ENCODE results near the gene KRT76. TPM values are rescaled to one million over a fixed set of nuclear protein-coding genes. Genes with fewer than 3 reads are reported as not detected.
"Not testable (repeated sequence)": the region's sequence is repeated elsewhere in the genome, so short reads cannot be mapped to it uniquely, and the experiment has no call there.

The KRT76 gene
- total RNA-seq, 6 experiments from 2014 or later = not detected

DNA sequence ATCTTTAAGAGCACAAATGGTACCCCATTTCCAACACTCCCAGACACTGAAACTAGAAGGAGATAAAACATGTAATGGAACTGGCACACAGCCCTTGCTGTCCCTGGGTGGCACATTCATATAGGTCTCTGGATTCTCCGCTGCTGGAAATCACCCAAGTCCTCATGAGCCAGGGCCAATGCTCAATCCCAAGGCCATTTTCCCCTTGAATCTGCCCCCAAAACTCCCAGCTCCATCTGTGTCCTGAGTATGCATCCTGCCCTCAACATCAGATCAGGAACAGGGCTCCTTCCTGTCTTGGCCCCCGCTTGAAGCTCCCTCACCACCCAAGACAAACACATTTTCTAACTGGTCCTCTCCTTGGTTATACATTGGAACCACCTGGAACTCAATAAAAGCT lies 24.6 kb downstream of the KRT76 start:
- no peak for TF ChIP-seq CTCF (IDR thresholded peaks at IDR 0.05)
- Mint-ChIP-seq H3K4me1 (ENCODE audit: low read depth) (no peaks in the 10 kb centered on the region), H3K27me3 (ENCODE audit: insufficient read depth) (peaks cover 33% of the 10 kb centered on the region), H3K27ac (no peak overlapping the region), H3K4me3 (no peak overlapping the region), H3K9me3 (no peaks in the 10 kb centered on the region), H3K36me3 (ENCODE audit: low read depth) (no peaks in the 10 kb centered on the region)
- no peak for DNase-seq

DNA sequence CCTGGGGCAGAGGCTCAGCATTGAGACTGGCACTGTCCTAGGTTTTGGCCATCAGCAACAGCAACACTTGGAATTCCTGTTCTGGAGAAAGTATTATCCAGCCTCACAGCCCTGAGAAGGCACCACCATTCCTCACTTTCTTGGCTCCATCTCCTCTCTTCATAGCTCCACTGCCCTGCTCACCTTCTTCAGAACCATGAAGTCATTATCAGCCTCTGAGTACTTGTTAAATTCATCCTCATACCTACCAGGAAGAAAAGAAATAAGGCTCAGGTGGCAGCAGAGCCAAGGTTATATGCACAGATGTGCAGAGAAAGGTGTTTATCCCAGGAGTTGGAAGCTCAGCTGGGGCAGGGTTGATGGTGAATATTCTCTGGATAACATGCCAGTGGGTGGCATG lies 25.4 kb downstream of the KRT76 start:
- no peak for TF ChIP-seq CTCF (IDR thresholded peaks at IDR 0.05)
- Mint-ChIP-seq H3K36me3 (ENCODE audit: low read depth) (no peaks in the 10 kb centered on the region), H3K27ac (no peak overlapping the region), H3K9me3 (no peaks in the 10 kb centered on the region), H3K4me1 (ENCODE audit: low read depth) (no peaks in the 10 kb centered on the region), H3K27me3 (ENCODE audit: insufficient read depth) (peaks cover 35% of the 10 kb centered on the region), H3K4me3 (no peak overlapping the region)
- DNase-seq = no peak

- H3K4me1 Mint-ChIP-seq (ENCODE audit: low read depth); DNase-seq; H3K9me3 Mint-ChIP-seq; H3K27ac Mint-ChIP-seq; H3K36me3 Mint-ChIP-seq (ENCODE audit: low read depth); H3K4me3 Mint-ChIP-seq: not testable (repeated sequence)
- H3K27me3 Mint-ChIP-seq (ENCODE audit: insufficient read depth) = peaks cover 42% of the 10 kb centered on the region
Observed at GRCh38 chr12:52750532-52750931, 26.6 kb downstream of the KRT76 start.

DNA sequence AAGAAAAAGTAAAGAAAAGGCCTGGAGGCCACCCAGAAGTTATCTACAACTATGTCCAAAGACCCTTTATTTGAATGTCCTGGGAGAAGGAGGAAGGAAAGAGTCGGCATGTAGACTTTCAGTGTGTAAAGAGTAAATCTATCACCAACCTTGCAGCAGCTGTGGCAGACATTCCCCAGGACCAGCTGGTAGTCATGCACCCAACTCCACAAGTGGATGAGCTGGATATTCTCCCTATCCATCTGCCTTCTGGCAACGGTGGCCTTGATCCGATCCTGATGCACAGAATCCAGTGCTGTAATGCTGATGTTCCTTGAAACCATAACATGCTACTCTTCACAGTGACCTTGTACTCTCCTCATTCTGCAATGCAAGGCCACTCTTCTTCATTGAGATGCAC lies 27.3 kb downstream of the KRT76 start:
- H3K27me3 Mint-ChIP-seq (ENCODE audit: insufficient read depth) = peaks cover 46% of the 10 kb centered on the region
- no peak overlapping the region for H3K4me3 Mint-ChIP-seq
- H3K9me3 Mint-ChIP-seq = no peaks in the 10 kb centered on the region
- no peak overlapping the region for H3K27ac Mint-ChIP-seq
- no peaks in the 10 kb centered on the region for H3K36me3 Mint-ChIP-seq (ENCODE audit: low read depth)
- DNase-seq = no peak
- TF ChIP-seq CTCF (IDR thresholded peaks at IDR 0.05) = no peak
- no peaks in the 10 kb centered on the region for H3K4me1 Mint-ChIP-seq (ENCODE audit: low read depth)

DNA sequence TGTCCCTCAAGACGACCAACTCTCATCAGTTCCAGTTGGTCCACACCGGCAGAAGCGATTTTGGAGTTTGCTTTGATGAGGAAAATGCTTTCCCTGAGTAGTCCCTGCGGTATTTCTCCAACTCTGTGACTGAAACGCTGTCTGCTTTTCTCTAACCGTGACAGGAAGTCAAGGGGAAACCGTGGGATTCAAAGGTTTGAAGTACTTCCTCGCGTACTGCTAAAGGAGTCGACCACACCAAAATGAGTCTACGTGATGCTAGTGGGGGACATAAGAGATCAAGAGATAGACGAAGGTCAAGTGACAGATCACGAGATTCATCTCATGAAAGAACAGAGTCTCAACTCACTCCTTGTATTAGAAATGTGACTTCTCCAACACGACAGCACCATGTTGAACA lies 28.6 kb downstream of the KRT76 start:
- no peak for TF ChIP-seq CTCF (IDR thresholded peaks at IDR 0.05)
- no peak overlapping the region for H3K4me3 Mint-ChIP-seq
- H3K9me3 Mint-ChIP-seq = no peaks in the 10 kb centered on the region
- H3K4me1 Mint-ChIP-seq (ENCODE audit: low read depth) = no peaks in the 10 kb centered on the region
- peaks cover 46% of the 10 kb centered on the region for H3K27me3 Mint-ChIP-seq (ENCODE audit: insufficient read depth)
- H3K36me3 Mint-ChIP-seq (ENCODE audit: low read depth) = no peaks in the 10 kb centered on the region
- H3K27ac Mint-ChIP-seq = no peak overlapping the region
- DNase-seq = no peak

DNA sequence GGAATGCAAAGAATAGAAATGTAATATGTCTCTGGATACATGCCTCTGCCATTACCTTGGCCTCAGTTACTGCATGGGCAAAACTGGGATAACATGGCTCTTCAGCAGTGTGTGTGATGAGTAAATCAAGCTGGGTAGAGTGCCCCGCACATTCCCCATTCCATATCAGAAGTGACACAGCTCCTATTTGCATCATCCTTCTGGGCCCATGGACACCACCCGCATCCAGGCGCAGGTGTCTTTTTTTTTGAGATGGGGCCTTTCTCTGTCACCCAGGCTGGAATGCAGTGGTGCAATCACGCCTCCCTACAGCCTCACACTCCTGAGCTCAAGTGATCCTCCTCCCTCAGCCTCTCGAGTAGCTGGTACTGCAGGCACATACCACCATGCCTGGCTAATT lies 31.6 kb downstream of the KRT76 start:
- DNase-seq = no peak
- H3K9me3 Mint-ChIP-seq = no peaks in the 10 kb centered on the region
- H3K27me3 Mint-ChIP-seq (ENCODE audit: insufficient read depth) = peaks cover 42% of the 10 kb centered on the region
- no peak overlapping the region for H3K4me3 Mint-ChIP-seq
- no peaks in the 10 kb centered on the region for H3K36me3 Mint-ChIP-seq (ENCODE audit: low read depth)
- no peak overlapping the region for H3K27ac Mint-ChIP-seq
- no peak for TF ChIP-seq CTCF (IDR thresholded peaks at IDR 0.05)
- H3K4me1 Mint-ChIP-seq (ENCODE audit: low read depth) = no peaks in the 10 kb centered on the region
